ENCODE data around the gene APLP2.

GRCh38 chr11:130121445-130121978 lies 51.8 kb downstream of the APLP2 start:
- TF ChIP-seq CTCF (IDR thresholded peaks at IDR 0.05): no peak
- no peak for TF ChIP-seq POLR2A (IDR thresholded peaks at IDR 0.05)

Data from Peyer's patch (tissue), 4 donors.